GM12874 (cell line): ENCODE results near the gene CACNA2D4.

Experiments used
- TF ChIP-seq, protein P1 (sequence below): IDR thresholded peaks from 2 replicates; pipeline ENCODE4 v1.5.1; 2011; ENCODE audit warnings: low read depth, mild to moderate bottlenecking, control low read depth, low read length, moderate library complexity; ENCODE audit not compliant: insufficient read depth

The CACNA2D4 gene

DNA sequence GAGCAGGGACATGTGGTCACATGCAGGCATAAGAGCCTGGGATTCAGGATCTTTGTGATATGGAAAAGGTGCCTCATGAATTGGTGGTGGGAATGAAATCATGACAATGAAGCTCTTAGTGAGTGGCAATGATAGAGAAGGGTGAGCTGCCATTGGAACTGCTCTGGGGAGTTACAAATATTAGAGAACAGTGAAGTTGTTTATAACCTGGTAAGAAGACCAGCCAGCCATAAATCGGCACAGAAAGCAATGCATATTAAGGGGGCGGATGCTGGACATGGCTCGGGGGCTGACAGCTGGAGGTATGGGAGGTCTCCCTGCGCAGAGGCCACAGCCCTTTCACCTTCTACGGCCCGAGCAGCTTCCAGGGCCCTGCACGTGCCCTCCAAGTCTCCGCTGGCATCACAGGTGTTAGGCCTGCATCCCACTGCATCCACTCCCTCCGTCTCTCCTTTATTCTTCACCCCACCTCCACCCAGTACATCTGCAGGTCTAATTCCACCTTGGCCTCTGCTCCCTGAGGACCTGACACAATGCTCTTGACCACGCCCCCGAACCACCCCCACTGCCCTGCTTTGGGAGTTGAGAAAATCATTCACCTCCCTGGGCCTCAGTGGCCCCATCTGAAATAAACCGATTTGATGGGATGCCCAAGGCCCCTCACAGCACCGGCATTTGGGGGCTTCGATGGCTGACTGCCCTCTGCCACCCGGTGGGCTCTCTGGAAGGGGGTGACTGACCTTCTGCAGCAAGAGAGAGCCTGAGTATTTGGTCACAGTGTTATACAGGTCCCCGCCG, 4.1 kb downstream of the CACNA2D4 start:
- TF ChIP-seq, protein P1, sequence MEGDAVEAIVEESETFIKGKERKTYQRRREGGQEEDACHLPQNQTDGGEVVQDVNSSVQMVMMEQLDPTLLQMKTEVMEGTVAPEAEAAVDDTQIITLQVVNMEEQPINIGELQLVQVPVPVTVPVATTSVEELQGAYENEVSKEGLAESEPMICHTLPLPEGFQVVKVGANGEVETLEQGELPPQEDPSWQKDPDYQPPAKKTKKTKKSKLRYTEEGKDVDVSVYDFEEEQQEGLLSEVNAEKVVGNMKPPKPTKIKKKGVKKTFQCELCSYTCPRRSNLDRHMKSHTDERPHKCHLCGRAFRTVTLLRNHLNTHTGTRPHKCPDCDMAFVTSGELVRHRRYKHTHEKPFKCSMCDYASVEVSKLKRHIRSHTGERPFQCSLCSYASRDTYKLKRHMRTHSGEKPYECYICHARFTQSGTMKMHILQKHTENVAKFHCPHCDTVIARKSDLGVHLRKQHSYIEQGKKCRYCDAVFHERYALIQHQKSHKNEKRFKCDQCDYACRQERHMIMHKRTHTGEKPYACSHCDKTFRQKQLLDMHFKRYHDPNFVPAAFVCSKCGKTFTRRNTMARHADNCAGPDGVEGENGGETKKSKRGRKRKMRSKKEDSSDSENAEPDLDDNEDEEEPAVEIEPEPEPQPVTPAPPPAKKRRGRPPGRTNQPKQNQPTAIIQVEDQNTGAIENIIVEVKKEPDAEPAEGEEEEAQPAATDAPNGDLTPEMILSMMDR: no peak

DNA sequence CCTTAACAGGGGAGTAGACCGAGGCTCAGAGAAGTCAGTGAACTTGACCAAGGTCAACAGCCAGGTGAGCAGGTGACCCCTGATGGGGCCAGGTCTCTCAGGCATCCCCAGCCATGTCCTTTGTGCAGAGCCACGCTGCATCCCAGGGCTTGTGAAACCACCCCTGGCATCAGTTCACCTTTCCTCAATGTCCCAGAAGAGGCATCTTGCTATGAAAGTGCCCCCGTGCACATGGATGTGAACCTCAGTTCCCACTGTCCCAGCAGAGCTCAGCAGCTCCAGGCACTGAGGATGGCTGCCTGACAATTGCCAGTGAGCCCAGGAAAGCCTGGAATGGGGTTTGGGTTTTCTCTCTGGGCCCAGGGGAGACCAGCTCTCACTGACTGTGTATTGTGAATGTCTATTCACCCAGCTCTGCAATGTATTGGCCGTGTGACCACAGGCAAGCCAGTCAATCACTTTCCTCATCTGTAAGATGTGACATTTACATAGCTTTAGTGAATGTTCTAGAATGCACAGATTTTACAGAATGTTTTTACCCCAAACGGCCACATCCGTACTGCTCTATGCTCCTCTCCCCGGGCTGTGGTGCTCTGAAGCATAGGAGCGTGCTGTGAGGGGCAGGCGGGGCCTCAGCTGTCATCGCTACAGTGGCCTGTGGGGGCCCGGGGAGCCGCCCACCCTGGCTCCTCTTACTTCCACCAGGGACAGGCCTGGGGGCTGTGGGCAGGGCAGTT, 4.9 kb downstream of the CACNA2D4 start:
- TF ChIP-seq, protein P1: no peak

DNA sequence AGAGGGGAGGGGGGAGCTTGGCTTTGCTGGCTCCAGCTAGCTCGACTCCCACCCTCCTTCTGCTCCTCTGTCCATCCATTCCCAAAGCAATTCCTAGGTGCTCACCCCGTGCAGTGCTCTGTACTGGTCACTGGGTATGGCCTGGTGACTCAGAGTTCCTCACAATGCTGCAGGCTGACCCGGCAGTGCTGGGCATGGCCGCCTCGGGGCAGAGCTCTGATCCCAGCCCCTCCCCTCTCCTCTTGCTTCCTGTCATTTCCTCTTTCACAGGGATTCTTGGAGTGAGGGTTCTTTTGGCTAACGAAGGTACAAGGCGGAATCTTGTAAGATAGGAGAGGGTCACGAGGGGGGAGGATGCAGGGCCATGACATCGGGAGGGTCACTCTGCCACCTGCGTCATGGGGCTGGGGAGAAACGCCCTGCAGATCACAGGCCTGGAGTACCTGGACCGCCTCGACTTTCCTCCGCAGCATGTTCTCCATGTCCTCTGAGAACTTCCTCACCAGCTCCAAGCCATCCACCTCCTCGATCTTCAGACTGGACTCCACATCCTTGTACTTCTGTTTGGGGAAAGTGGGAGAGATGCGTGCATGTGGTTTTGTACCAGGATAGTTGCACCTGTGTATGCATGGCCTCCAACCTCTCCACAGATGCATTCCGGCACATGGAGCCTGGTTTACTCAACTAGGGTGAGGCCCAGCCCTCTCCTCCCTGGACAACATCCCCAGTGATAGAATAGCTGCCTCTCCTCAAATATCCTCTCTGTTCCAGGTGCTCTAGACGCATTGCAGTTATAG, 5.7 kb downstream of the CACNA2D4 start:
- TF ChIP-seq, protein P1: no peak

DNA sequence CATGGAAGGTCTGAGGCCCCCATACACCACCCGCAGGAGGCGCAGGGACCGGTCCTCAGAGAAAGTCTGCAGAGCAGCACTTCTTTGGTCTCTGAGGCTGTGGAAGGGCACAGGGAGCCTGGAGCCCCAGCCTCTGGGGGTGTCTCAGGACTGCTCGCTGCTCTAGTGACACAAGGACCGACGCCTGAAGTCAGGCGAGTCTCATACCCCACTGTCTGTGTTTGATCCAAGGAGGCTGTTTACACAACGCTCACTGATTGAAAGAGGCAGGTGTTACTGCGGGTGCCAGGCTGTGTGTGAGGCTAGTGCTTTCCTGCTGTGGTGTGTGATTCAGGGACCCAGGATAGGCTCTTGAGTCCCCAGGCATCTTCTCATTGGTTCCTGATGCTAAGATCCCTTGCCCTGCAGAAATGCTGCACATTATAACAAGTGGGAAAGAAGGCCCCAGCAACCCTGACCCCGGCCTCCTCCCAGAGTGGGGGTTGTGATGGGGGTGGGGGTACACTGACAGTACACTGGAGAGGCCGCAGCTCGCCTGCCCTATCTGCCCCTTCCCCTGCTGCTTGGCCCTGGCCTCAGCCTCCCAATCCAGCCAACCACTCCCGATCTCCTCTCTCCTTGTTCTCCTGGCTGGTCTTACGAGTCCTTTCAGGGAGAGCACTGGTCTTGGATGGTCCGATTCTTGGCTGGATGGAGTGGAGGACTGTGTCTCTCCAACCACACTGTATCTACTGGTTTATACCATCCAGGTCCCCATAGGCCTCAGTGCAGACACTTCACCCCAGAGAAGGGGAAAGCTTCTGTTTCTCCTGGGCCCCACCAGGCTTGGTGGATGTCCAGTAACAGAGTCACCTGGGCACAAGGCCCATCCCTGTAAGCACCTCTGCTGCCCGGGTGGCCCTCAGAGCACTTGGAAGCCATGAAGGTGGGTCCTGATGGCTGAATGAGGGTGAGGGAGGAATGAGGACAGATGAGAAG, 6.6 kb downstream of the CACNA2D4 start:
- TF ChIP-seq, protein P1: no peak

DNA sequence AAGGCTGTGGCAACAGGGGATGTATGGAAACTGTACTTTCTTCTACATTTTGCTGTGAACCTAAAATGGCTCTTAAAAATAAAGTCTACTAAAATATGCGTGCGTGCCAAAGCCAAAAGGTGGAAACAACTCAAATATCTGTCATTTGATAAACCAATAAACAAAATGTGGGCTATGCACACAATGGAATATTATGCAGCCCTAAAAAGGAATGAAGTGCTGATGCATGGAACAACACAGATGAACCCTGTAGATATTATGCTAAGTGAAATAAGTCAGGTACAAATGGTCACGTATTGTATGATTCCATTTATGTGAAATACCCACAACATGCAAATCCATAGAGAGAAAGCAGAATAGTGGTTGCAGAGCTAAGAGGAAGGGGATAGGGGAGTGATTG, 8.0 kb downstream of the CACNA2D4 start:
- TF ChIP-seq, protein P1: no peak

DNA sequence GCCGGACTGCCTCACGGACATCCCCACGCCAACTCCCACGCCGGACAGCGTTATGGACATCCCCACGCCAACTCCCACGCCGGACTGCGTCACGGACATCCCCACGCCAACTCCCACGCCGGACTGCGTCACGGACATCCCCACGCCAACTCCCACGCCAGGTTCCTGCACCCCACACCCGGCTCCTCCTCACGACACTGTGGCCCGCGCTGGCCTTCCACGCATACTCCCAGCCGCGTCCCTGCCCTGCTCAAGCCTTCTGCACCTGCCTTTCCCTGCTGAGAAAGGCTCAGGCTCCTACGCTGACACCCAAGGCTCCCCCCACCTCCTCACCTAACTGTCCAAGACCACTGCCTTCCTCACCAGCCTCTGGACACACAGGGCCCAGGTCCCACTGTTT, 9.7 kb downstream of the CACNA2D4 start:
- TF ChIP-seq, protein P1: no peak
